Right ventricle myocardium superior (tissue), 1 donor: Measurements from ENCODE around the gene KBTBD7. TPM values are rescaled to one million over a fixed set of nuclear protein-coding genes. Genes with fewer than 3 reads are reported as not detected.

ENCODE experiments used
- ATAC-seq: fragments of 200-7000 bp; cut with Tn5 transposase; one replicate; pipeline ENCODE4 v1.9.1; 2020; ENCODE audit warnings: mild to moderate bottlenecking; ENCODE audit not compliant: poor library complexity
- DNase-seq: peaks from one replicate; pipeline ENCODE4 v3.0.0-alpha.2; 2020
- intact Hi-C: fragments of 100-400 bp; cut with DNase I; formaldehyde crosslinking; loops from one replicate; pipeline ENCODE4 v1.11.2; 2022
- total RNA-seq: library from RNA; stranded (reverse); fragmentation: NEBNext Ultra II Directional; extraction: Animal tissue kit (Norgen Biotek cat#: 25700); gene quantifications from one replicate; pipeline ENCODE4 v1.2.1, GENCODE V29; 2021
- donor health status: DM: no; HTN: yes; CAD: no; lungs with severe emphysema.

KBTBD7 gene
- total RNA-seq, 1 donor from 2014 or later = 5.9 TPM

- no peak for DNase-seq
- intact Hi-C loops = no loop called here
- no peak for ATAC-seq
Observed at GRCh38 chr13:41148419-41149283, 45.7 kb downstream of the KBTBD7 start.

GRCh38 chr13:41145136-41145908, 49.0 kb downstream of the KBTBD7 start:
- intact Hi-C loops = no loop called here

GRCh38 chr13:41144576-41144975, 49.8 kb downstream of the KBTBD7 start:
- ATAC-seq (no peak), DNase-seq (no peak)
- intact Hi-C loops = no loop called here

More at GRCh38 chr13:41145136-41145908, 49.0 kb downstream of the KBTBD7 start:
- DNase-seq = no peak
- no peak for ATAC-seq

Other genes starting within 250 kb of the KBTBD7 start
- gene ELF1, start 175.3 kb downstream of the KBTBD7 start, total RNA-seq = 33.9 TPM
- gene WBP4, start 133.1 kb downstream of the KBTBD7 start, total RNA-seq = 18.6 TPM
- 7.3 TPM for gene KBTBD6, start 61.8 kb downstream of the KBTBD7 start, total RNA-seq
- gene MTRF1, start 69.0 kb upstream of the KBTBD7 start, total RNA-seq = 13.4 TPM
- gene NAA16, start 116.7 kb upstream of the KBTBD7 start, total RNA-seq = 7.0 TPM